Amniotic epithelial cell (primary cell): ENCODE results near the gene RIC3.
A peak's percentile ranks its signal among the peaks of the same experiment; 100 is the strongest.
"Not testable (repeated sequence)": the region's sequence is repeated elsewhere in the genome, so short reads cannot be mapped to it uniquely, and the experiment has no call there.

ENCODE experiments used
- DNase-seq: peaks from one replicate; pipeline ENCODE4 v3.0.0-alpha.2; 2010; ENCODE audit warnings: low read depth

Gene RIC3

GRCh38 chr11:8190431-8190830 is 21.6 kb upstream of the RIC3 start:
- DNase-seq: no peak

- no peak for DNase-seq
These were observed 17.6 kb upstream of the RIC3 start for GRCh38 chr11:8186429-8186828.

GRCh38 chr11:8183111-8183510 is 14.3 kb upstream of the RIC3 start:
- no peak for DNase-seq

GRCh38 chr11:8180469-8180868 is 11.6 kb upstream of the RIC3 start:
- no peak for DNase-seq

- DNase-seq: no peak
These were observed 9.5 kb upstream of the RIC3 start for GRCh38 chr11:8178297-8178696.

GRCh38 chr11:8177136-8177535 is 8.3 kb upstream of the RIC3 start:
- no peak for DNase-seq

- DNase-seq: peak; percentile 30
These were observed 1.0 kb downstream of the RIC3 start for GRCh38 chr11:8167796-8168195.

- no peak for DNase-seq
These were observed 4.1 kb downstream of the RIC3 start for GRCh38 chr11:8164746-8165145.

GRCh38 chr11:8161627-8162304 is 7.1 kb downstream of the RIC3 start:
- not testable (repeated sequence) for DNase-seq

- DNase-seq: no peak
These were observed 11.9 kb downstream of the RIC3 start for GRCh38 chr11:8156877-8157276.

GRCh38 chr11:8149726-8150125 is 19.1 kb downstream of the RIC3 start:
- DNase-seq: no peak

GRCh38 chr11:8138526-8138925 is 30.3 kb downstream of the RIC3 start:
- no peak for DNase-seq

- no peak for DNase-seq
These were observed 41.4 kb downstream of the RIC3 start for GRCh38 chr11:8127447-8127846.

- no peak for DNase-seq
These were observed 42.1 kb downstream of the RIC3 start for GRCh38 chr11:8126649-8127289.

- no peak for DNase-seq
These were observed 46.6 kb downstream of the RIC3 start for GRCh38 chr11:8122173-8122764.

GRCh38 chr11:8111636-8112035 is 57.2 kb downstream of the RIC3 start:
- DNase-seq: no peak

- no peak for DNase-seq
These were observed 58.4 kb downstream of the RIC3 start for GRCh38 chr11:8110396-8110795.

GRCh38 chr11:8109675-8110074 is 59.1 kb downstream of the RIC3 start:
- no peak for DNase-seq

- DNase-seq: no peak
These were observed 60.4 kb downstream of the RIC3 start for GRCh38 chr11:8108421-8108820.

- DNase-seq: no peak
These were observed 61.2 kb downstream of the RIC3 start for GRCh38 chr11:8107642-8108041.

- no peak for DNase-seq
These were observed 62.1 kb downstream of the RIC3 start for GRCh38 chr11:8106679-8107078.

GRCh38 chr11:8105666-8106065 is 63.2 kb downstream of the RIC3 start:
- no peak for DNase-seq

- DNase-seq: no peak
These were observed 63.7 kb downstream of the RIC3 start for GRCh38 chr11:8105133-8105532.

GRCh38 chr11:8103909-8104308 is 64.9 kb downstream of the RIC3 start:
- DNase-seq: no peak
